ENCODE results near the gene RNF141. TPM values are rescaled to one million over a fixed set of nuclear protein-coding genes. Genes with fewer than 3 reads are reported as not detected.

The RNF141 gene
- total and polyA plus RNA-seq, 3 experiments from 2014 or later, result 19.2 to 20.0 (median 19.6) TPM

GRCh38 chr11:10566257-10566957 is 25.4 kb upstream of the RNF141 start:
- Histone ChIP-seq H3K4me3 (ENCODE audit: low read length) (no peak overlapping the region), H3K9me3 (ENCODE audit: low read length) (no peaks in the 10 kb centered on the region), H3K4me1 (ENCODE audit: insufficient read depth, low read length) (no peaks in the 10 kb centered on the region), H3K27me3 (ENCODE audit: insufficient read depth, low read length, poor library complexity, severe bottlenecking) (no peaks in the 10 kb centered on the region), H3K27ac (ENCODE audit: low read depth, low read length) (no peak overlapping the region), H3K36me3 (ENCODE audit: insufficient read depth, low read length) (no peaks in the 10 kb centered on the region)
- H3K27me3 Mint-ChIP-seq, result peaks cover 4 to 7% of the 10 kb centered on the region in 2 donors
- H3K4me1 Mint-ChIP-seq, result no peaks in the 10 kb centered on the region
- CTCF ChIA-PET, result no interaction called here
- no peaks in the 10 kb centered on the region for H3K36me3 Mint-ChIP-seq
- POLR2A ChIA-PET, result no interaction called here
- no peak for DNase-seq
- no peaks in the 10 kb centered on the region for H3K9me3 Mint-ChIP-seq
- H3K4me3 Mint-ChIP-seq, result no peak overlapping the region
- no peak overlapping the region for H3K27ac Mint-ChIP-seq

GRCh38 chr11:10565493-10565892 is 24.5 kb upstream of the RNF141 start:
- H3K4me3 Mint-ChIP-seq, result no peak overlapping the region
- H3K9me3 ChIP-seq (ENCODE audit: low read length), result no peaks in the 10 kb centered on the region

GRCh38 chr11:10564696-10565318 is 23.8 kb upstream of the RNF141 start:
- no peaks in the 10 kb centered on the region for H3K27me3 ChIP-seq (ENCODE audit: insufficient read depth, low read length, poor library complexity, severe bottlenecking)
- CTCF ChIA-PET, result no interaction called here
- H3K27ac ChIP-seq (ENCODE audit: low read depth, low read length), result no peak overlapping the region
- POLR2A ChIA-PET, result no interaction called here
- H3K4me1 Mint-ChIP-seq, result no peaks in the 10 kb centered on the region
- H3K4me1 ChIP-seq (ENCODE audit: insufficient read depth, low read length), result no peaks in the 10 kb centered on the region
- no peaks in the 10 kb centered on the region for H3K36me3 ChIP-seq (ENCODE audit: insufficient read depth, low read length)
- no peak for DNase-seq
- H3K27me3 Mint-ChIP-seq, result peaks cover 4% of the 10 kb centered on the region in 2 donors
- no peak overlapping the region for H3K4me3 ChIP-seq (ENCODE audit: low read length)
- no peaks in the 10 kb centered on the region for H3K9me3 ChIP-seq (ENCODE audit: low read length)
- H3K4me3 Mint-ChIP-seq, result no peak overlapping the region
- H3K9me3 Mint-ChIP-seq, result no peaks in the 10 kb centered on the region
- H3K27ac Mint-ChIP-seq, result no peak overlapping the region
- no peaks in the 10 kb centered on the region for H3K36me3 Mint-ChIP-seq

More at GRCh38 chr11:10565493-10565892, 24.5 kb upstream of the RNF141 start:
- Histone ChIP-seq H3K36me3 (ENCODE audit: insufficient read depth, low read length) (no peaks in the 10 kb centered on the region), H3K27me3 (ENCODE audit: insufficient read depth, low read length, poor library complexity, severe bottlenecking) (no peaks in the 10 kb centered on the region), H3K4me3 (ENCODE audit: low read length) (no peak overlapping the region), H3K4me1 (ENCODE audit: insufficient read depth, low read length) (no peaks in the 10 kb centered on the region), H3K27ac (ENCODE audit: low read depth, low read length) (no peak overlapping the region)
- no peaks in the 10 kb centered on the region for H3K9me3 Mint-ChIP-seq
- no peaks in the 10 kb centered on the region for H3K4me1 Mint-ChIP-seq
- ChIA-PET POLR2A (no interaction called here), CTCF (no interaction called here)
- no peak for DNase-seq
- peaks cover 4% of the 10 kb centered on the region in 2 donors for H3K27me3 Mint-ChIP-seq
- no peaks in the 10 kb centered on the region for H3K36me3 Mint-ChIP-seq
- H3K27ac Mint-ChIP-seq, result no peak overlapping the region

- CTCF ChIA-PET, result no interaction called here
- Histone ChIP-seq H3K27ac (ENCODE audit: low read depth, low read length) (no peak overlapping the region), H3K9me3 (ENCODE audit: low read length) (no peaks in the 10 kb centered on the region), H3K4me1 (ENCODE audit: insufficient read depth, low read length) (no peaks in the 10 kb centered on the region), H3K4me3 (ENCODE audit: low read length) (no peak overlapping the region), H3K27me3 (ENCODE audit: insufficient read depth, low read length, poor library complexity, severe bottlenecking) (no peaks in the 10 kb centered on the region), H3K36me3 (ENCODE audit: insufficient read depth, low read length) (no peaks in the 10 kb centered on the region)
- Mint-ChIP-seq H3K36me3 (no peaks in the 10 kb centered on the region), H3K9me3 (no peaks in the 10 kb centered on the region), H3K27ac (no peak overlapping the region), H3K27me3 (peaks cover 4% of the 10 kb centered on the region in 2 donors), H3K4me3 (no peak overlapping the region), H3K4me1 (no peaks in the 10 kb centered on the region)
- POLR2A ChIA-PET, result no interaction called here
- DNase-seq, result no peak
Observed at GRCh38 chr11:10564030-10564429, 23.0 kb upstream of the RNF141 start.

GRCh38 chr11:10561947-10562346 is 21.0 kb upstream of the RNF141 start:
- POLR2A ChIA-PET, result no interaction called here
- no peaks in the 10 kb centered on the region for H3K4me1 ChIP-seq (ENCODE audit: insufficient read depth, low read length)
- H3K9me3 ChIP-seq (ENCODE audit: low read length), result no peaks in the 10 kb centered on the region
- H3K36me3 ChIP-seq (ENCODE audit: insufficient read depth, low read length), result no peaks in the 10 kb centered on the region
- no peaks in the 10 kb centered on the region for H3K4me1 Mint-ChIP-seq
- no peak overlapping the region for H3K4me3 Mint-ChIP-seq
- no peak overlapping the region for H3K27ac ChIP-seq (ENCODE audit: low read depth, low read length)
- H3K27me3 ChIP-seq (ENCODE audit: insufficient read depth, low read length, poor library complexity, severe bottlenecking), result no peaks in the 10 kb centered on the region
- peaks cover 4 to 12% of the 10 kb centered on the region in 2 donors for H3K27me3 Mint-ChIP-seq
- H3K4me3 ChIP-seq (ENCODE audit: low read length), result no peak overlapping the region
- H3K9me3 Mint-ChIP-seq, result no peaks in the 10 kb centered on the region
- no peak overlapping the region for H3K27ac Mint-ChIP-seq
- H3K36me3 Mint-ChIP-seq, result no peaks in the 10 kb centered on the region
- CTCF ChIA-PET, result interaction anchor here (0.8 kb wide), 1 partner anchor 21 kb away, joined by 4 read pairs; the partner anchor contains the start of gene RNF141
- no peak for DNase-seq

GRCh38 chr11:10561043-10561818 is 20.2 kb upstream of the RNF141 start:
- Mint-ChIP-seq H3K4me1 (no peaks in the 10 kb centered on the region), H3K27ac (no peak overlapping the region), H3K36me3 (no peaks in the 10 kb centered on the region), H3K9me3 (no peaks in the 10 kb centered on the region), H3K27me3 (peaks cover 5 to 12% of the 10 kb centered on the region in 2 donors), H3K4me3 (no peak overlapping the region)
- Histone ChIP-seq H3K27ac (ENCODE audit: low read depth, low read length) (no peak overlapping the region), H3K4me3 (ENCODE audit: low read length) (no peak overlapping the region), H3K36me3 (ENCODE audit: insufficient read depth, low read length) (no peaks in the 10 kb centered on the region), H3K9me3 (ENCODE audit: low read length) (no peaks in the 10 kb centered on the region), H3K27me3 (ENCODE audit: insufficient read depth, low read length, poor library complexity, severe bottlenecking) (no peaks in the 10 kb centered on the region), H3K4me1 (ENCODE audit: insufficient read depth, low read length) (no peaks in the 10 kb centered on the region)
- ChIA-PET POLR2A (no interaction called here), CTCF (interaction anchor here (0.8 kb wide), 1 partner anchor 20 kb away, joined by 4 read pairs; the partner anchor contains the start of gene RNF141)
- DNase-seq, result no peak

- H3K4me1 Mint-ChIP-seq, result no peaks in the 10 kb centered on the region
- Histone ChIP-seq H3K27ac (ENCODE audit: low read depth, low read length) (no peak overlapping the region), H3K4me3 (ENCODE audit: low read length) (no peak overlapping the region), H3K36me3 (ENCODE audit: insufficient read depth, low read length) (no peaks in the 10 kb centered on the region), H3K4me1 (ENCODE audit: insufficient read depth, low read length) (no peaks in the 10 kb centered on the region), H3K9me3 (ENCODE audit: low read length) (no peaks in the 10 kb centered on the region), H3K27me3 (ENCODE audit: insufficient read depth, low read length, poor library complexity, severe bottlenecking) (no peaks in the 10 kb centered on the region)
- POLR2A ChIA-PET, result no interaction called here
- no peak for DNase-seq
- CTCF ChIA-PET, result interaction anchor here (2.0 kb wide), 1 partner anchor 17 kb away, joined by 9 read pairs; the partner anchor contains the start of gene RNF141
- H3K9me3 Mint-ChIP-seq, result peaks cover 0 to 2% (median 0%) of the 10 kb centered on the region in 5 donors
- no peaks in the 10 kb centered on the region for H3K36me3 Mint-ChIP-seq
- H3K27me3 Mint-ChIP-seq, result peaks cover 10 to 24% of the 10 kb centered on the region in 2 donors
- no peak overlapping the region for H3K4me3 Mint-ChIP-seq
- H3K27ac Mint-ChIP-seq, result no peak overlapping the region
Observed at GRCh38 chr11:10558288-10558687, 17.3 kb upstream of the RNF141 start.

- no peaks in the 10 kb centered on the region for H3K36me3 Mint-ChIP-seq
- Histone ChIP-seq H3K4me3 (ENCODE audit: low read length) (no peak overlapping the region), H3K27ac (ENCODE audit: low read depth, low read length) (no peak overlapping the region), H3K9me3 (ENCODE audit: low read length) (no peaks in the 10 kb centered on the region), H3K4me1 (ENCODE audit: insufficient read depth, low read length) (no peaks in the 10 kb centered on the region), H3K36me3 (ENCODE audit: insufficient read depth, low read length) (no peaks in the 10 kb centered on the region), H3K27me3 (ENCODE audit: insufficient read depth, low read length, poor library complexity, severe bottlenecking) (no peaks in the 10 kb centered on the region)
- peaks cover 9 to 35% of the 10 kb centered on the region in 2 donors for H3K27me3 Mint-ChIP-seq
- H3K4me3 Mint-ChIP-seq, result no peak overlapping the region
- no peak overlapping the region for H3K27ac Mint-ChIP-seq
- ChIA-PET CTCF (no interaction called here), POLR2A (no interaction called here)
- peaks cover 2 to 7% (median 4%) of the 10 kb centered on the region in 5 donors for H3K9me3 Mint-ChIP-seq
- H3K4me1 Mint-ChIP-seq, result no peaks in the 10 kb centered on the region
- no peak for DNase-seq
Observed at GRCh38 chr11:10556590-10556989, 15.6 kb upstream of the RNF141 start.

Data from CD8-positive, alpha-beta memory T cell (primary cell).